Measurements from ENCODE around the gene CA12.

DNA sequence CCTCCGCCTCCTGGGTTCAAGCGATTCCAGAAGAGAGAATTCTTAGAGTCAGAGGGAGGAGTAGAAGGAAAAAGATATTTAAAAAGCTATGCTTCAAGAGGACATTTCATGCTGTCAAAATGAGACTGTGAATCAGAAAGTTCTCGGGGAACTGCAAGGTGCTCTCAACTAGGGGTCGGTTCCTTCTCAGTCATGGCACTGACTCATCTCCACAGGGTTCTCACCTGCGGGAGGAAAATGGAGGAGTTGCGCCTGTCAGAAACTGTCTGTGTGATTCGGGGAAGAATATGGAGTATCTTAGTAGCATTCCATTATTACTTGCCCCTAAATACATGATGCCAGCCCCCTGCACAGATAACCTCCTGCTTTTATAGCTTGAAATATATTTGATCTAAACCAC, 56.9 kb downstream of the CA12 start:
- TF ChIP-seq SP1 (IDR thresholded peaks at IDR 0.05; ENCODE audit: low read depth, low read length) (no peak), SIN3A (IDR thresholded peaks at IDR 0.05; ENCODE audit: low read depth, low read length) (no peak), RBBP5 (conservative IDR thresholded peaks at IDR 0.05) (no peak), HDAC6 (IDR thresholded peaks at IDR 0.05; ENCODE audit: unreplicated experiment) (no peak), NFIC (IDR thresholded peaks at IDR 0.05; ENCODE audit: low read depth, low read length) (no peak), POLR2A (IDR thresholded peaks at IDR 0.05; ENCODE audit: low read depth, low read length) (no peak), NFYB (IDR thresholded peaks at IDR 0.05; ENCODE audit: insufficient read depth, low read depth, low read length) (no peak), BACH1 (IDR thresholded peaks at IDR 0.05; ENCODE audit: borderline replicate concordance) (no peak), TAF1 (IDR thresholded peaks at IDR 0.05; ENCODE audit: borderline replicate concordance, low read depth, low read length) (no peak), BRCA1 (IDR thresholded peaks at IDR 0.05; ENCODE audit: low read depth, low read length) (no peak)
- TF ChIP-seq, protein P1, sequence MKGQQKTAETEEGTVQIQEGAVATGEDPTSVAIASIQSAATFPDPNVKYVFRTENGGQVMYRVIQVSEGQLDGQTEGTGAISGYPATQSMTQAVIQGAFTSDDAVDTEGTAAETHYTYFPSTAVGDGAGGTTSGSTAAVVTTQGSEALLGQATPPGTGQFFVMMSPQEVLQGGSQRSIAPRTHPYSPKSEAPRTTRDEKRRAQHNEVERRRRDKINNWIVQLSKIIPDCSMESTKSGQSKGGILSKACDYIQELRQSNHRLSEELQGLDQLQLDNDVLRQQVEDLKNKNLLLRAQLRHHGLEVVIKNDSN (IDR thresholded peaks at IDR 0.05; ENCODE audit: borderline replicate concordance, extremely low read length, insufficient read depth, low read depth, low read length) = no peak
- TF ChIP-seq, protein P2, sequence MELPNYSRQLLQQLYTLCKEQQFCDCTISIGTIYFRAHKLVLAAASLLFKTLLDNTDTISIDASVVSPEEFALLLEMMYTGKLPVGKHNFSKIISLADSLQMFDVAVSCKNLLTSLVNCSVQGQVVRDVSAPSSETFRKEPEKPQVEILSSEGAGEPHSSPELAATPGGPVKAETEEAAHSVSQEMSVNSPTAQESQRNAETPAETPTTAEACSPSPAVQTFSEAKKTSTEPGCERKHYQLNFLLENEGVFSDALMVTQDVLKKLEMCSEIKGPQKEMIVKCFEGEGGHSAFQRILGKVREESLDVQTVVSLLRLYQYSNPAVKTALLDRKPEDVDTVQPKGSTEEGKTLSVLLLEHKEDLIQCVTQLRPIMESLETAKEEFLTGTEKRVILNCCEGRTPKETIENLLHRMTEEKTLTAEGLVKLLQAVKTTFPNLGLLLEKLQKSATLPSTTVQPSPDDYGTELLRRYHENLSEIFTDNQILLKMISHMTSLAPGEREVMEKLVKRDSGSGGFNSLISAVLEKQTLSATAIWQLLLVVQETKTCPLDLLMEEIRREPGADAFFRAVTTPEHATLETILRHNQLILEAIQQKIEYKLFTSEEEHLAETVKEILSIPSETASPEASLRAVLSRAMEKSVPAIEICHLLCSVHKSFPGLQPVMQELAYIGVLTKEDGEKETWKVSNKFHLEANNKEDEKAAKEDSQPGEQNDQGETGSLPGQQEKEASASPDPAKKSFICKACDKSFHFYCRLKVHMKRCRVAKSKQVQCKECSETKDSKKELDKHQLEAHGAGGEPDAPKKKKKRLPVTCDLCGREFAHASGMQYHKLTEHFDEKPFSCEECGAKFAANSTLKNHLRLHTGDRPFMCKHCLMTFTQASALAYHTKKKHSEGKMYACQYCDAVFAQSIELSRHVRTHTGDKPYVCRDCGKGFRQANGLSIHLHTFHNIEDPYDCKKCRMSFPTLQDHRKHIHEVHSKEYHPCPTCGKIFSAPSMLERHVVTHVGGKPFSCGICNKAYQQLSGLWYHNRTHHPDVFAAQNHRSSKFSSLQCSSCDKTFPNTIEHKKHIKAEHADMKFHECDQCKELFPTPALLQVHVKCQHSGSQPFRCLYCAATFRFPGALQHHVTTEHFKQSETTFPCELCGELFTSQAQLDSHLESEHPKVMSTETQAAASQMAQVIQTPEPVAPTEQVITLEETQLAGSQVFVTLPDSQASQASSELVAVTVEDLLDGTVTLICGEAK (IDR thresholded peaks at IDR 0.05; ENCODE audit: borderline replicate concordance) = no peak
- TF ChIP-seq, protein P3, sequence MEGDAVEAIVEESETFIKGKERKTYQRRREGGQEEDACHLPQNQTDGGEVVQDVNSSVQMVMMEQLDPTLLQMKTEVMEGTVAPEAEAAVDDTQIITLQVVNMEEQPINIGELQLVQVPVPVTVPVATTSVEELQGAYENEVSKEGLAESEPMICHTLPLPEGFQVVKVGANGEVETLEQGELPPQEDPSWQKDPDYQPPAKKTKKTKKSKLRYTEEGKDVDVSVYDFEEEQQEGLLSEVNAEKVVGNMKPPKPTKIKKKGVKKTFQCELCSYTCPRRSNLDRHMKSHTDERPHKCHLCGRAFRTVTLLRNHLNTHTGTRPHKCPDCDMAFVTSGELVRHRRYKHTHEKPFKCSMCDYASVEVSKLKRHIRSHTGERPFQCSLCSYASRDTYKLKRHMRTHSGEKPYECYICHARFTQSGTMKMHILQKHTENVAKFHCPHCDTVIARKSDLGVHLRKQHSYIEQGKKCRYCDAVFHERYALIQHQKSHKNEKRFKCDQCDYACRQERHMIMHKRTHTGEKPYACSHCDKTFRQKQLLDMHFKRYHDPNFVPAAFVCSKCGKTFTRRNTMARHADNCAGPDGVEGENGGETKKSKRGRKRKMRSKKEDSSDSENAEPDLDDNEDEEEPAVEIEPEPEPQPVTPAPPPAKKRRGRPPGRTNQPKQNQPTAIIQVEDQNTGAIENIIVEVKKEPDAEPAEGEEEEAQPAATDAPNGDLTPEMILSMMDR (IDR thresholded peaks at IDR 0.05 in 2 of 3, conservative IDR thresholded peaks at IDR 0.05 in 1 of 3; ENCODE audit: control insufficient read depth in 2 of 3, extremely low read depth in 1 of 3, insufficient read depth in 1 of 3, low read depth in 3 of 3, low read length in 3 of 3) = no peak
- TF ChIP-seq, protein P4, sequence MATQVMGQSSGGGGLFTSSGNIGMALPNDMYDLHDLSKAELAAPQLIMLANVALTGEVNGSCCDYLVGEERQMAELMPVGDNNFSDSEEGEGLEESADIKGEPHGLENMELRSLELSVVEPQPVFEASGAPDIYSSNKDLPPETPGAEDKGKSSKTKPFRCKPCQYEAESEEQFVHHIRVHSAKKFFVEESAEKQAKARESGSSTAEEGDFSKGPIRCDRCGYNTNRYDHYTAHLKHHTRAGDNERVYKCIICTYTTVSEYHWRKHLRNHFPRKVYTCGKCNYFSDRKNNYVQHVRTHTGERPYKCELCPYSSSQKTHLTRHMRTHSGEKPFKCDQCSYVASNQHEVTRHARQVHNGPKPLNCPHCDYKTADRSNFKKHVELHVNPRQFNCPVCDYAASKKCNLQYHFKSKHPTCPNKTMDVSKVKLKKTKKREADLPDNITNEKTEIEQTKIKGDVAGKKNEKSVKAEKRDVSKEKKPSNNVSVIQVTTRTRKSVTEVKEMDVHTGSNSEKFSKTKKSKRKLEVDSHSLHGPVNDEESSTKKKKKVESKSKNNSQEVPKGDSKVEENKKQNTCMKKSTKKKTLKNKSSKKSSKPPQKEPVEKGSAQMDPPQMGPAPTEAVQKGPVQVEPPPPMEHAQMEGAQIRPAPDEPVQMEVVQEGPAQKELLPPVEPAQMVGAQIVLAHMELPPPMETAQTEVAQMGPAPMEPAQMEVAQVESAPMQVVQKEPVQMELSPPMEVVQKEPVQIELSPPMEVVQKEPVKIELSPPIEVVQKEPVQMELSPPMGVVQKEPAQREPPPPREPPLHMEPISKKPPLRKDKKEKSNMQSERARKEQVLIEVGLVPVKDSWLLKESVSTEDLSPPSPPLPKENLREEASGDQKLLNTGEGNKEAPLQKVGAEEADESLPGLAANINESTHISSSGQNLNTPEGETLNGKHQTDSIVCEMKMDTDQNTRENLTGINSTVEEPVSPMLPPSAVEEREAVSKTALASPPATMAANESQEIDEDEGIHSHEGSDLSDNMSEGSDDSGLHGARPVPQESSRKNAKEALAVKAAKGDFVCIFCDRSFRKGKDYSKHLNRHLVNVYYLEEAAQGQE (IDR thresholded peaks at IDR 0.05; ENCODE audit: low read depth, low read length) = no peak
